IPS-18c (cell line): ENCODE measurements around the gene FOXJ2.
"Not testable (repeated sequence)": the region's sequence is repeated elsewhere in the genome, so short reads cannot be mapped to it uniquely, and the experiment has no call there.

Source experiments
- H3K4me3 ChIP-seq: 2 replicates; pipeline ENCODE4 v1.7.0; 2013; ENCODE audit warnings: low read depth, mild to moderate bottlenecking, low read length, moderate library complexity; ENCODE audit not compliant: insufficient read depth
- H3K9me3 ChIP-seq: one replicate; pipeline ENCODE4 v1.6.1; 2013; ENCODE audit warnings: mild to moderate bottlenecking, low read length, moderate library complexity; ENCODE audit not compliant: control insufficient read depth, insufficient read depth

FOXJ2 gene

GRCh38 chr12:8081251-8081920 is 48.9 kb downstream of the FOXJ2 start:
- Histone ChIP-seq H3K9me3 (no peaks in the 10 kb centered on the region), H3K4me3 (peak overlapping the region; percentile 86)

- H3K9me3 ChIP-seq = no peaks in the 10 kb centered on the region
- peak overlapping the region; percentile 86 for H3K4me3 ChIP-seq
Observed at GRCh38 chr12:8082808-8083100, 50.2 kb downstream of the FOXJ2 start.

GRCh38 chr12:8084351-8084750 is 51.8 kb downstream of the FOXJ2 start:
- not testable (repeated sequence) for H3K9me3 ChIP-seq, H3K4me3 ChIP-seq

GRCh38 chr12:8087666-8088065 is 55.1 kb downstream of the FOXJ2 start:
- no peaks in the 10 kb centered on the region for H3K9me3 ChIP-seq

GRCh38 chr12:8088574-8088973 is 56.1 kb downstream of the FOXJ2 start:
- H3K4me3 ChIP-seq = no peak overlapping the region
- H3K9me3 ChIP-seq = no peaks in the 10 kb centered on the region

More at GRCh38 chr12:8087666-8088065, 55.1 kb downstream of the FOXJ2 start:
- H3K4me3 ChIP-seq = no peak overlapping the region

- not testable (repeated sequence) for H3K4me3 ChIP-seq, H3K9me3 ChIP-seq
Observed at GRCh38 chr12:8089277-8089676, 56.8 kb downstream of the FOXJ2 start.

- Histone ChIP-seq H3K9me3 (no peaks in the 10 kb centered on the region), H3K4me3 (no peak overlapping the region)
Observed at GRCh38 chr12:8089716-8090115, 57.2 kb downstream of the FOXJ2 start.

GRCh38 chr12:8093291-8093690 is 60.8 kb downstream of the FOXJ2 start:
- Histone ChIP-seq H3K9me3 (no peaks in the 10 kb centered on the region), H3K4me3 (no peak overlapping the region)

GRCh38 chr12:8096281-8096915 is 63.9 kb downstream of the FOXJ2 start:
- Histone ChIP-seq H3K9me3 (no peaks in the 10 kb centered on the region), H3K4me3 (no peak overlapping the region)

GRCh38 chr12:8099235-8099634 is 66.7 kb downstream of the FOXJ2 start:
- Histone ChIP-seq H3K4me3 (no peak overlapping the region), H3K9me3 (no peaks in the 10 kb centered on the region)
